ENCODE results near the gene ABCA13.
"Not testable (repeated sequence)": the region's sequence is repeated elsewhere in the genome, so short reads cannot be mapped to it uniquely, and the experiment has no call there.

ABCA13 gene

GRCh38 chr7:48173756-48174382, 2.6 kb downstream of the ABCA13 start:
- peak; percentile 21 for DNase-seq (ENCODE audit: low read depth)

- no peak for DNase-seq (ENCODE audit: low read depth)
Measured at GRCh38 chr7:48175019-48175418, 3.8 kb downstream of the ABCA13 start.

DNA sequence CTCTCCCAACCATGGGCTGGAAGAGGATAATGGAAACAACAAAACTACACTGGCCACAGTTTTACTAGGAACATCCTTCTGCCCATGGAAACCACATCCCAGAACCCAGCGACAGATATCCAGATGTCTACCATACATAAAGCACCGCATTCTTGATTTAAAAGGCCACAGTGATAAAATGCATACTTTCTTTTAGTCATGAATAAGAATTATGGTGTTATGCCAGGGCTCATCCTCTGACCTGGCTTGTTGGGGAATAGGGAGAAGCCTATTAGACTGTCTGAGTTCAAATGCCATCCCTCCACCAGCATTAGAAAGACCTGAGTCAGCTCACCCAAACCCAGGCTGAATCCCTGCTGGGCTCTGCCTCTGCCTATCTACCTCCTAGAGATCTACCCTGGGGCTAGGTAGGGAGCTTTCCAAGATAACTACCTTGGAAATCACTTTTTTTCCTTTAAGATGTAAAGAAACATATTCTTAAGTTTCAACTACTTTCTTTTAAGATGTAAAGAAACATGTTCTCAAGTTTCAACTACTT, 5.2 kb downstream of the ABCA13 start:
- DNase-seq (ENCODE audit: low read depth): no peak

GRCh38 chr7:48177271-48177670, 6.0 kb downstream of the ABCA13 start:
- DNase-seq (ENCODE audit: low read depth): no peak

DNA sequence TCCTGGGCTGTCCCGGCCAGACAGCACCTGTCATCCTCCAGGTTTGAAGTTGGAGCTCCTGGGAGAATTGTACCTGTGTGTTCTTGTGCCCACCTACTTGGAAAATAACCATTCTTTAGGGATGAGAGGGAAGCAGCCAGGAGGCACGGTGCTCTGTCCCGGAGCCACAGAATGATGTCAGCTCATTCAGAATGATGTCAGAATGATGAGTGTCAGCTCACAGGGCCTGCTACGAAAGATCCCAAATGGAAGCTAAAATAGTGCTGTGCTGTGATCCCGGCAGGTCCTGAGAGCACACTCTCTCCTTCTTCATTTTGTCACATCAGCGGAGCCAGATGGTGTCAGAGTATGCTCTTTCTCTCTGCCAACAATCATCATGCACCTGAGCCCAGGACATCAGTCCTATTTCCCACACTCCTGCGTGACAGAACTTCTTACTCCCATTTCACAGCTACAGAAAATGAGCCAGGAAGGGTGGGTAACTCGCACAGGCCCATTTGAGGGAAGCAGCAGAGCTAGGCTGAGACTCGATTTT, 8.3 kb downstream of the ABCA13 start:
- DNase-seq (ENCODE audit: low read depth): no peak

- DNase-seq (ENCODE audit: low read depth): peak; percentile 24
Measured at GRCh38 chr7:48180981-48181380, 9.7 kb downstream of the ABCA13 start.

DNA sequence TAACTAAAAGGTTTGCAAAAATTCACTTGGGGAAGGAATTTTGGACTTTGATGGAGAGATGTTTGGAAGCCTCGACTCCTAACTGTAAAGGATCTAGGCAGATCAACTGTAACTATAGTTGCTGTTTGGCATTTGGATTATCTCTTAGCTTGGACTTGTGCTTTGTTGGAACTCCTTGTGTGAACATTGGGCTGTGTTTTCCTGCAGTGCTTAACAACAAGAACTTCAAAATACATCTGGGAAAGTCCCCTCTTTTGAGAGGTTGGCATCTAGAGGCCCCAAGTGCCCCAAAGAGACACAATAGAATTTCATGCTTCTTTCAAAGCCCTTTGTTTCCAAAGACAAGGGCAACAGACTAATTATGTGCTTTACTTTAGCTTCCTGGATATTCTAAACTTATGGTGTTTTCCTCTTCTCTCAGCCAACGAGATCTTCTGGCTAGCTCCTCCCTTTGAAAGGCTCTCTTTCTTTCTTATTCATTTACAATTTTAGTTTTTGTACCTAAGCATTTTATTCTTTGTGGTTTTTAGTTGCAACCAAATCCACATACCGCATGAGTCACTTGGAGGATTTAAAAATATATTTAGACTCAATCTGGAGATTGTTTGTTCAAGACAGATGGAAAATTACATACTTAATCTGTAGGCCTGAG, 11.6 kb downstream of the ABCA13 start:
- peak; percentile 51 for DNase-seq (ENCODE audit: low read depth)

GRCh38 chr7:48183370-48183743, 12.1 kb downstream of the ABCA13 start:
- no peak for DNase-seq (ENCODE audit: low read depth)

- no peak for DNase-seq (ENCODE audit: low read depth)
Measured at GRCh38 chr7:48183965-48184364, 12.7 kb downstream of the ABCA13 start.

- DNase-seq (ENCODE audit: low read depth): no peak
Measured at GRCh38 chr7:48188776-48189520, 17.7 kb downstream of the ABCA13 start.

- DNase-seq (ENCODE audit: low read depth): no peak
Measured at GRCh38 chr7:48192996-48193395, 21.7 kb downstream of the ABCA13 start.

- no peak for DNase-seq (ENCODE audit: low read depth)
Measured at GRCh38 chr7:48193421-48193820, 22.2 kb downstream of the ABCA13 start.

GRCh38 chr7:48200946-48201589, 29.8 kb downstream of the ABCA13 start:
- DNase-seq (ENCODE audit: low read depth): not testable (repeated sequence)

- not testable (repeated sequence) for DNase-seq (ENCODE audit: low read depth)
Measured at GRCh38 chr7:48202916-48203315, 31.7 kb downstream of the ABCA13 start.

DNA sequence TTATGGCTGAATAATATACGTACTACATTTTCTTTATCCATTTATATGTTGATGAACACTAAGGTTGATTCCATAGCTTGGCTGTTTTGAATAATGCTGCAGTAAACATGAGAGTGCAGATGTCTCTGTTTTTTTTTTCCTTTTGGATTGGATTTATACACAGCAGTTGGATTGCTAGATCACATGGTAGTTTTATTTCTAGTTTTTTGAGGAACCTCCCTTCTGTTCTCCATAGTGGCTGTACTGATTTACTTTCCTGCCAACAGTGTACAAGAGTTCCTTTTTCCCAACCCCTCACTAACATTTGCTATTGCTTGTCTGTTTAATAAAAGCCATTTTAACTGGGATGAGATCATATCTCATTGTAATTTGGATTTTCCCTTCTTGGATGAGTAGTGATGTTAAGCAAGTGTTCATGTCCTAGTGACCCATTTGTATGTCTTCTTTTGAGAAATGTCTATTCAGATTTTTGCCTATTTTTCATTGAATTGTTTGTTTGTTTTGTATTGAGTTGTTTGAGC, 36.0 kb downstream of the ABCA13 start:
- no peak for DNase-seq (ENCODE audit: low read depth)

GRCh38 chr7:48209004-48209600, 37.8 kb downstream of the ABCA13 start:
- no peak for DNase-seq (ENCODE audit: low read depth)

GRCh38 chr7:48213226-48213625, 42.0 kb downstream of the ABCA13 start:
- no peak for DNase-seq (ENCODE audit: low read depth)

GRCh38 chr7:48217266-48217665, 46.0 kb downstream of the ABCA13 start:
- no peak for DNase-seq (ENCODE audit: low read depth)

- DNase-seq (ENCODE audit: low read depth): no peak
Measured at GRCh38 chr7:48217753-48218152, 46.5 kb downstream of the ABCA13 start.

DNA sequence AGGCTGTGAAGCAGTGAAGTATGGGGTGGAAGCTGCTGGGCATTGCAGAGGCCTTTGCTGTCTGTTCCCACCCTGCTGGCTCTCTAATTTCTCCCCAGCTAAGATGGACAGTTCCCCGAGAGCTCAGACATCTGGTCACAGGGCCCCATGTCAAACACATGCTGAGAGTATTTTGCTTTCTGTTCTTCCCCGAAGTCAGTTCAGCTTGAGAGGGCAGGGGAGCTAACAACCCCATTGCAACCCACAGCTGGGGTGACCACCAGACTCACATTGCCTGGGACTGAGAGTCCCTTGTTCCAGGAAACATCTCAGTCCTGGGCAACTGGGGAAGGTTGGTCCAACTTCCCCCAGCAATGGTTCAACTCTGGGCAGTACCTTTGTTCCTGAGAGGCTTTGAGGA, 52.8 kb downstream of the ABCA13 start:
- DNase-seq (ENCODE audit: low read depth): no peak

- DNase-seq (ENCODE audit: low read depth): no peak
Measured at GRCh38 chr7:48225101-48225500, 53.8 kb downstream of the ABCA13 start.

- DNase-seq (ENCODE audit: low read depth): no peak
Measured at GRCh38 chr7:48237354-48237753, 66.1 kb downstream of the ABCA13 start.

Measured in iris pigment epithelial cell (primary cell).